Upper lobe of left lung (tissue), 6 donors: ENCODE measurements around the gene PTPRJ. TPM values are rescaled to one million over a fixed set of nuclear protein-coding genes. Genes with fewer than 3 reads are reported as not detected.

Experiments used
- ATAC-seq, 2 donors: fragments of 200-7000 bp; cut with Tn5 transposase; one replicate each; pipeline ENCODE4 v1.9.1; 2022; ENCODE audit warnings: mild to moderate bottlenecking in 2 of 2, moderate library complexity in 2 of 2; ENCODE audit not compliant: low FRiP score in 2 of 2
- DNase-seq, 2 donors: peaks; one replicate each; pipeline ENCODE4 v3.0.0-alpha.2; 2019 to 2020
- H3K27ac ChIP-seq, 4 donors: fragments of 200-600 bp; sonication (generic); one replicate each; pipeline ENCODE4 v1.5.1; 2016 to 2019
- H3K27me3 ChIP-seq, 4 donors: fragments of 200-600 bp; sonication (generic); one replicate each; pipeline ENCODE4 v1.5.1; 2017 to 2019
- H3K36me3 ChIP-seq, 4 donors: fragments of 200-600 bp; sonication (generic); one replicate each; pipeline ENCODE4 v1.5.1; 2016 to 2019
- H3K4me1 ChIP-seq, 4 donors: fragments of 200-600 bp; sonication (generic); one replicate each; pipeline ENCODE4 v1.5.1; 2018 to 2019
- H3K4me3 ChIP-seq, 4 donors: fragments of 200-600 bp; sonication (generic); one replicate each; pipeline ENCODE4 v1.5.1; 2017 to 2019; ENCODE audit warnings: mild to moderate bottlenecking in 2 of 4, moderate library complexity in 1 of 4
- H3K9me3 ChIP-seq, 4 donors: fragments of 200-600 bp; sonication (generic); one replicate each; pipeline ENCODE4 v1.5.1; 2018 to 2019
- CTCF ChIP-seq, 6 experiments: fragments of 450-650 bp in 4 of 6; fragments of 200-600 bp in 2 of 6; sonication (generic) in 2 of 6; IDR thresholded peaks; one replicate each; pipeline ENCODE4 v1.5.1; 2016 to 2019; ENCODE audit warnings: antibody characterized with exemption in 6 of 6
- EP300 ChIP-seq, 4 donors: sonication (generic); formaldehyde crosslinking; IDR thresholded peaks; one replicate each; pipeline ENCODE4 v1.5.1; 2017; ENCODE audit warnings: antibody characterized with exemption in 4 of 4, control low read depth in 2 of 4
- POLR2A ChIP-seq, 4 donors: fragments of 450-650 bp; IDR thresholded peaks; one replicate each; pipeline ENCODE4 v1.5.1; 2016 to 2017; ENCODE audit warnings: antibody characterized with exemption in 4 of 4, mild to moderate bottlenecking in 2 of 4
- POLR2AphosphoS5 ChIP-seq, 2 donors: sonication (generic); formaldehyde crosslinking; IDR thresholded peaks; one replicate each; pipeline ENCODE4 v1.5.1; 2017; ENCODE audit warnings: antibody characterized with exemption in 2 of 2
- WGBS, 2 donors: methylation state at CpG; one replicate each; pipeline ENCODE4 v1.1.5; 2017 to 2018; 5-methylcytosine and 5-hydroxymethylcytosine counted together
- total RNA-seq, 6 donors: library from RNA; depleted of rRNA in 4 of 6; stranded (reverse); fragments of >200 nt in 4 of 6; gene quantifications; one replicate each; pipeline versions ENCODE4 v1.1.0 to v1.2.1, GENCODE V29; 2016 to 2021
- donor health status: DM: no; HTN: no; CAD: no; lungs with moderate emphysema.
- donor health status: DM: no; HTN: yes; CAD: no; lungs with severe emphysema.

PTPRJ gene
- total RNA-seq, 6 donors from 2014 or later, result 17.9 to 50.4 (median 32.9) TPM

- H3K27ac ChIP-seq, result no peak overlapping the region
- H3K4me1 ChIP-seq, result no peaks in the 10 kb centered on the region
- DNase-seq (no peak), ATAC-seq (no peak)
- H3K27me3 ChIP-seq, result no peaks in the 10 kb centered on the region
- 95 to 96% methylated on average over 8 of the region's 8 CpGs for WGBS, 2 donors
- H3K4me3 ChIP-seq, result no peak overlapping the region
- H3K9me3 ChIP-seq, result no peaks in the 10 kb centered on the region
- no peak for TF ChIP-seq CTCF (IDR thresholded peaks at IDR 0.05)
- no peak for TF ChIP-seq POLR2A (IDR thresholded peaks at IDR 0.05)
- no peak for TF ChIP-seq EP300 (IDR thresholded peaks at IDR 0.05)
- no peak for TF ChIP-seq POLR2AphosphoS5 (IDR thresholded peaks at IDR 0.05)
- H3K36me3 ChIP-seq, result peaks cover 9 to 51% (median 34%) of the 10 kb centered on the region in 4 donors
Measured at GRCh38 chr11:48123254-48123875, 143.0 kb downstream of the PTPRJ start.

GRCh38 chr11:48123934-48124755 lies 143.8 kb downstream of the PTPRJ start:
- DNase-seq, result no peak
- WGBS, 2 donors, result 84 to 91% methylated on average over 6 of the region's 6 CpGs
- Histone ChIP-seq H3K4me1 (no peaks in the 10 kb centered on the region), H3K27me3 (no peaks in the 10 kb centered on the region), H3K4me3 (no peak overlapping the region), H3K36me3 (peaks cover 11 to 59% (median 37%) of the 10 kb centered on the region in 4 donors), H3K9me3 (no peaks in the 10 kb centered on the region), H3K27ac (no peak overlapping the region)
- TF ChIP-seq EP300 (IDR thresholded peaks at IDR 0.05) (no peak), POLR2A (IDR thresholded peaks at IDR 0.05) (no peak), POLR2AphosphoS5 (IDR thresholded peaks at IDR 0.05) (no peak), CTCF (IDR thresholded peaks at IDR 0.05) (no peak)
- ATAC-seq, result no peak

GRCh38 chr11:48124880-48125279 lies 144.5 kb downstream of the PTPRJ start:
- Histone ChIP-seq H3K27me3 (no peaks in the 10 kb centered on the region), H3K27ac (no peak overlapping the region), H3K36me3 (peaks cover 11 to 67% (median 41%) of the 10 kb centered on the region in 4 donors), H3K4me1 (no peaks in the 10 kb centered on the region), H3K9me3 (no peaks in the 10 kb centered on the region), H3K4me3 (no peak overlapping the region)
- no peak for TF ChIP-seq POLR2A (IDR thresholded peaks at IDR 0.05)
- TF ChIP-seq CTCF (IDR thresholded peaks at IDR 0.05), result no peak
- TF ChIP-seq EP300 (IDR thresholded peaks at IDR 0.05), result no peak
- TF ChIP-seq POLR2AphosphoS5 (IDR thresholded peaks at IDR 0.05), result no peak
- ATAC-seq (no peak), DNase-seq (peak in 1 of 2 donors; percentile 28)
- 93 to 98% methylated on average over 5 to 11 of the region's 11 CpGs for WGBS, 2 donors

- Histone ChIP-seq H3K27ac (no peak overlapping the region), H3K36me3 (peaks cover 11 to 73% (median 46%) of the 10 kb centered on the region in 4 donors), H3K27me3 (no peaks in the 10 kb centered on the region), H3K9me3 (no peaks in the 10 kb centered on the region), H3K4me1 (no peaks in the 10 kb centered on the region), H3K4me3 (no peak overlapping the region)
- peak in 1 of 2 donors; percentile 20 for DNase-seq
- WGBS, 2 donors, result 93 to 99% methylated on average over 6 of the region's 6 CpGs
- TF ChIP-seq POLR2AphosphoS5 (IDR thresholded peaks at IDR 0.05) (no peak), POLR2A (IDR thresholded peaks at IDR 0.05) (no peak), CTCF (IDR thresholded peaks at IDR 0.05) (no peak), EP300 (IDR thresholded peaks at IDR 0.05) (no peak)
- ATAC-seq, result no peak
Measured at GRCh38 chr11:48125866-48126265, 145.5 kb downstream of the PTPRJ start.
